ENCODE data around the gene HOXD12. TPM values are rescaled to one million over a fixed set of nuclear protein-coding genes. Genes with fewer than 3 reads are reported as not detected.
A peak's percentile ranks its signal among the peaks of the same experiment; 100 is the strongest.

The HOXD12 gene
- total RNA-seq, 2 donors from 2014 or later: 0.36 TPM; not detected in 1

DNA sequence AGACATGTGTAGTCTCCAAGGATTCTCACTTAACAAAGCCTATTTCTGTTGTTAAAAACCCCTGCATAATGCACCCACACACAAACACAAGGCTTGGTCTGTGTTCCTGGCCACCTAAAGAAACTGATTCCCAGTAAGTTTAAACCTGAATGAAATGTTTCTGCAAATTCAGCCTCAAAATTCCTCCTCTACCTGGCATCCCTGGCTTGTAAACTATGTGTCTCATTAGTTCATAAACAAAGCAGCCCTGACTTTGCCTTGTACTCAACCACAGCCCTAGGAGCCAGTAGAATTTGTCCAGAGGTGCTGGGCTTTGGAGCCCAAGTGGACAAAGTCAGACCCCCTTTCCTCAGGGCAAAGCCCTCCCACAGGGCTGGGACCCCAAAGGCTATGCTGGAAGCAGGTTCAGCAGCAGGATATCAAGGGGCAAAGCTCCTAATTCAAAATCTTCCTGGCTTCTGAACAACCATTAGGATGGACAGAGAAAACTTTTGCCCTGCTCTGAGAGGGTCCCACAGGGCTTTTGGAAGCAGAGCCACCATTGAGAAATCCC is 9.7 kb upstream of the HOXD12 start:
- no peak overlapping the region for H3K4me3 ChIP-seq
- no peak overlapping the region for H3K27ac ChIP-seq
- H3K27me3 ChIP-seq (replicated peaks; ENCODE audit: insufficient read depth): peaks cover 20% of the 10 kb centered on the region
- H3K36me3 ChIP-seq: no peaks in the 10 kb centered on the region
- intact Hi-C loops (cut with DNase I): loop anchor here (5.0 kb wide), 3 partner anchors 723 to 923 kb away; partner anchors contain the start of gene ATF2
- no peak for TF ChIP-seq POLR2A (IDR thresholded peaks at IDR 0.05)
- TF ChIP-seq, protein P1, sequence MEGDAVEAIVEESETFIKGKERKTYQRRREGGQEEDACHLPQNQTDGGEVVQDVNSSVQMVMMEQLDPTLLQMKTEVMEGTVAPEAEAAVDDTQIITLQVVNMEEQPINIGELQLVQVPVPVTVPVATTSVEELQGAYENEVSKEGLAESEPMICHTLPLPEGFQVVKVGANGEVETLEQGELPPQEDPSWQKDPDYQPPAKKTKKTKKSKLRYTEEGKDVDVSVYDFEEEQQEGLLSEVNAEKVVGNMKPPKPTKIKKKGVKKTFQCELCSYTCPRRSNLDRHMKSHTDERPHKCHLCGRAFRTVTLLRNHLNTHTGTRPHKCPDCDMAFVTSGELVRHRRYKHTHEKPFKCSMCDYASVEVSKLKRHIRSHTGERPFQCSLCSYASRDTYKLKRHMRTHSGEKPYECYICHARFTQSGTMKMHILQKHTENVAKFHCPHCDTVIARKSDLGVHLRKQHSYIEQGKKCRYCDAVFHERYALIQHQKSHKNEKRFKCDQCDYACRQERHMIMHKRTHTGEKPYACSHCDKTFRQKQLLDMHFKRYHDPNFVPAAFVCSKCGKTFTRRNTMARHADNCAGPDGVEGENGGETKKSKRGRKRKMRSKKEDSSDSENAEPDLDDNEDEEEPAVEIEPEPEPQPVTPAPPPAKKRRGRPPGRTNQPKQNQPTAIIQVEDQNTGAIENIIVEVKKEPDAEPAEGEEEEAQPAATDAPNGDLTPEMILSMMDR (IDR thresholded peaks at IDR 0.05): no peak
- TF ChIP-seq POLR2AphosphoS5 (IDR thresholded peaks at IDR 0.05): no peak
- DNase-seq (ENCODE audit: low spot score): no peak
- H3K4me1 ChIP-seq (replicated peaks): no peaks in the 10 kb centered on the region
- no peaks in the 10 kb centered on the region for H3K9me3 ChIP-seq

- 44% methylated on average over 5 of the region's 5 CpGs for WGBS
- H3K27ac ChIP-seq: peak overlapping the region in 1 of 2 donors; percentile 9
- H3K9me3 ChIP-seq: no peaks in the 10 kb centered on the region
- H3K4me1 ChIP-seq (replicated peaks): no peaks in the 10 kb centered on the region
- no peaks in the 10 kb centered on the region for H3K36me3 ChIP-seq
- TF ChIP-seq POLR2A (IDR thresholded peaks at IDR 0.05): no peak
- TF ChIP-seq, protein P1 (IDR thresholded peaks at IDR 0.05): no peak
- no peak for TF ChIP-seq POLR2AphosphoS5 (IDR thresholded peaks at IDR 0.05)
- no peak for DNase-seq (ENCODE audit: low spot score)
- intact Hi-C loops (cut with DNase I): loop anchor here (5.0 kb wide), 1 partner anchor 924 kb away; the partner anchor contains the start of gene ATF2
- no peak overlapping the region for H3K4me3 ChIP-seq
- H3K27me3 ChIP-seq (replicated peaks; ENCODE audit: insufficient read depth): peaks cover 16% of the 10 kb centered on the region
Measured at GRCh38 chr2:176090862-176091261, 8.7 kb upstream of the HOXD12 start.

DNA sequence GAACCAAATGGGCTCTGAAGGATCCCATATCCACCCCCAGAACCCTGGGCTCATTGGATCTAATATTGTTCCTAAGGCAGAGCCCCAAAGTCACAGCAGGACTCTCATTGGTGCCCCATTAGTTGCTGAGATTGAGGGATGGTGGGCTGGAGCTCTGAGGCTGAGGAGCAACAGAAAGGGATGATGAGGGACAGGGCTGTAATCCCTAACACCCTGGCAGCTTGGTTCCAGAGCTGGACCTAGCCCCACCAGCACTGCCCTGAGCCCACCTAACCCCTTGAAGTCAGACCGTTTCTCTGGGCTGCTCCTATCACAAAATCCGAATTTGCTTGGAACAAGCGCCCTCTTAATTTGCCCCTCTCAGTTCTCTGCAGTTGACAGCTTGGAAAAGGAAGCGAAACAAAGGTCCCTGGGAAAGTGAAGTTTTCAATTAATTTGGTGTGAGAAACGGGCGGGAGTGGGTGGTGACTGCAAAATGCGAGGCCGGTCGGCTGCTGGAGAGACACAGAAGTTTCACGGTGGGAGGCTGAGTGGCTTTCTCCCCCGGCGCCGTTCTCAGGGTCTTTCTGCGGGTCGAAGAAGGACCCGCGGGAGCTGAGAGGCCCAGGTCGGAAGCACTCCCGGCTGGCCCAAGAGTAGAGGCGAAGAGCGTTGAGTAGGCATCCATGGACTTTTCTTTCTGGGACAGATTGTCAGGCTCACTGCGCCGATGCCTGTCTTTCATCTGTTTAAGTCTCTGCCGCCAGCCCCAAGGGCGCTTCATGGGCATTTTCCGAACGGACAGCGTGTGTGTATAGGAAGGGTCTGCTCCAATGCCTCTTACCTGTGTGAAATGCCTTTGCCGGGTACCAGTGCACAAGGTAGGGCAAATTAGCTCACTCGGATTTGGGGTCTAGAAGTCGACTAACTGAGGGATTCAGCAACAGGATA is 8.0 kb upstream of the HOXD12 start:
- H3K27ac ChIP-seq: peak overlapping the region; percentile 72 to 80
- H3K9me3 ChIP-seq: no peaks in the 10 kb centered on the region
- DNase-seq (ENCODE audit: low spot score): no peak
- no peaks in the 10 kb centered on the region for H3K4me1 ChIP-seq (replicated peaks)
- intact Hi-C loops (cut with DNase I): loop anchor here (5.0 kb wide), 1 partner anchor 924 kb away; the partner anchor contains the start of gene ATF2
- H3K4me3 ChIP-seq: no peak overlapping the region
- TF ChIP-seq POLR2AphosphoS5 (IDR thresholded peaks at IDR 0.05) (no peak), POLR2A (IDR thresholded peaks at IDR 0.05) (no peak)
- TF ChIP-seq, protein P1 (IDR thresholded peaks at IDR 0.05): no peak
- H3K27me3 ChIP-seq (replicated peaks; ENCODE audit: insufficient read depth): peaks cover 19% of the 10 kb centered on the region
- WGBS: 72% methylated on average over 31 of the region's 31 CpGs
- H3K36me3 ChIP-seq: no peaks in the 10 kb centered on the region

DNA sequence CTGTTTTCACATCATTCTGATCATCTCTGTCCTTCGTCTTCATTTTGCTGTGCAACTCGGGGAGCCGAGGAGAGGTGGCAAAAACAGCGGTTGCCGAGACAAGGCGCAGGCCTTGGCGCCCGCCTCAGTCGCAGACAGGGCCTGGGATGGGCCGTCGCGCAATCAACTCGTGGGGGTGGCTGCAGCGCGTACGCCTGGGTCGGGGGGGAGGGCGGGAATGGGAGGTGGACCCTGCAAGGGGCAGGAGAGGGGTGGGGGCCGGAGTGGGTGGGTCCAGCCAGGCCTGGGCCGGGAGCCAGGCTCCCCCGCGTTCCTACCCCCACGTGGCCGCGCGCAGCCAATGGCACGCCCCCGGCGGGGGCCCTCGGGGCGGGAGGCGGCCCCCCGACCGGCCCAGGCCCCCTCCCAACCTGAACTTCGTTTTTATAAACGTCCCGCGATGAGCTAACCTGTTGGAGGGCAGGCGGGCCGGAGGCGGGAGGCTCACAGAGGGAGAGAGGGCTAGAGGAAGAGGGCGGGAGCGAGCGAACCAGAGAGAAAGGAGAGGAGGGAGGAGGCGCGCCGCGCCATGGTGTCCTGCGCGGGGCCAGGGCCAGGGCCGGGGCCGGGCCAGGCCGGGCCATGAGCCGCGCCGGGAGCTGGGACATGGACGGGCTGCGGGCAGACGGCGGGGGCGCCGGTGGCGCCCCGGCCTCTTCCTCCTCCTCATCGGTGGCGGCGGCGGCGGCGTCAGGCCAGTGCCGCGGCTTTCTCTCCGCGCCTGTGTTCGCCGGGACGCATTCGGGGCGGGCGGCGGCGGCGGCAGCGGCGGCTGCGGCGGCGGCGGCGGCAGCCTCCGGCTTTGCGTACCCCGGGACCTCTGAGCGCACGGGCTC is 7.1 kb upstream of the HOXD12 start, which contains the start of gene HOXD13:
HOXD13 (plus strand) TSS at position 452 of the 875 bp plus-strand sequence; CDS start at position 622, 170 bp downstream.
- Histone ChIP-seq H3K36me3 (no peaks in the 10 kb centered on the region), H3K27me3 (replicated peaks; ENCODE audit: insufficient read depth) (peaks cover 17% of the 10 kb centered on the region), H3K9me3 (no peaks in the 10 kb centered on the region), H3K4me3 (peak within 1 kb of the TSS; percentile 42 to 43), H3K4me1 (replicated peaks) (no peaks in the 10 kb centered on the region), H3K27ac (peak within 1 kb of the TSS; percentile 72 to 80)
- peak; percentile 90 for TF ChIP-seq POLR2AphosphoS5 (IDR thresholded peaks at IDR 0.05)
- TF ChIP-seq, protein P1 (IDR thresholded peaks at IDR 0.05): peak in 1 of 4 experiments; percentile 4
- TF ChIP-seq POLR2A (IDR thresholded peaks at IDR 0.05): peak; percentile 99
- WGBS: 1% methylated on average over 61 of the region's 95 CpGs
- intact Hi-C loops (cut with DNase I): loop anchor here (5.0 kb wide), 1 partner anchor 925 kb away; the partner anchor contains the start of gene ATF2
- peak; percentile 81 for DNase-seq (ENCODE audit: low spot score)

Data from prostate gland (tissue), 2 donors.